ENCODE measurements around the gene PRIMPOL. TPM values are rescaled to one million over a fixed set of nuclear protein-coding genes. Genes with fewer than 3 reads are reported as not detected.

Gene PRIMPOL
- total and polyA plus RNA-seq, 9 of the 15 experiments (the other 6 are each of a cell fraction or from before 2014, with no cell fraction given), result 11.0 to 32.0 (median 16.1) TPM

GRCh38 chr4:184649026-184649970, at the start of gene PRIMPOL, which contains the start of gene CASP3 (continued):
- TF ChIP-seq ZNF280A (IDR thresholded peaks at IDR 0.05; ENCODE audit: low read depth, partially characterized antibody), result no peak
- no peak for TF ChIP-seq RHOXF2B (CRISPR knock-in tag; conservative IDR thresholded peaks at IDR 0.05)
- no peak for TF ChIP-seq TAL1 (IDR thresholded peaks at IDR 0.05)
- no peak for TF ChIP-seq IRF9 (tag; IDR thresholded peaks at IDR 0.05)
- TF ChIP-seq FIP1L1 (IDR thresholded peaks at IDR 0.05; ENCODE audit: low read depth, low read length, poor library complexity, severe bottlenecking), result no peak
- TF ChIP-seq TAF7 (tag; IDR thresholded peaks at IDR 0.05), result no peak
- TF ChIP-seq PREB (CRISPR knock-in tag; IDR thresholded peaks at IDR 0.05), result no peak
- peak; percentile 35 for TF ChIP-seq CCNT2 (IDR thresholded peaks at IDR 0.05; ENCODE audit: borderline replicate concordance, extremely low read depth, insufficient read length, low read depth, low read length)
- no peak for TF ChIP-seq NFE2 (IDR thresholded peaks at IDR 0.05; ENCODE audit: low read depth)
- TF ChIP-seq ERF (CRISPR knock-in tag; IDR thresholded peaks at IDR 0.05), result no peak
- TF ChIP-seq U2AF1 (optimal IDR thresholded peaks at IDR 0.05; ENCODE audit: low read depth, low read length), result no peak
- no peak for TF ChIP-seq ELF2 (CRISPR knock-in tag; IDR thresholded peaks at IDR 0.05)
- TF ChIP-seq THAP7 (CRISPR knock-in tag; IDR thresholded peaks at IDR 0.05), result no peak
- no peak for TF ChIP-seq SLC30A9 (CRISPR knock-in tag; IDR thresholded peaks at IDR 0.05)
- TF ChIP-seq E2F4 (CRISPR knock-in tag; IDR thresholded peaks at IDR 0.05; ENCODE audit: low read depth), result no peak
- TF ChIP-seq ZNF639 (CRISPR knock-in tag; conservative IDR thresholded peaks at IDR 0.05 in 1 of 2, IDR thresholded peaks at IDR 0.05 in 1 of 2), result peak; percentile 34 to 69; a peak in 2 of 4 replicates
- TF ChIP-seq ZFX (CRISPR knock-in tag; IDR thresholded peaks at IDR 0.05), result peak; percentile 90
- TF ChIP-seq POLR2H (tag; IDR thresholded peaks at IDR 0.05; ENCODE audit: low read depth), result peak; percentile 79

Measured in K562 (cell line).